GM21381 (cell line): ENCODE measurements around the gene ADAMTS12.
A peak's percentile ranks its signal among the peaks of the same experiment; 100 is the strongest.

ENCODE experiments used
- ATAC-seq: cut with Tn5 transposase; IDR thresholded peaks from one replicate; pipeline ENCODE4 v1.9.1; 2021; ENCODE audit warnings: mild to moderate bottlenecking, moderate library complexity; ENCODE audit not compliant: unreplicated experiment

ADAMTS12 gene

DNA sequence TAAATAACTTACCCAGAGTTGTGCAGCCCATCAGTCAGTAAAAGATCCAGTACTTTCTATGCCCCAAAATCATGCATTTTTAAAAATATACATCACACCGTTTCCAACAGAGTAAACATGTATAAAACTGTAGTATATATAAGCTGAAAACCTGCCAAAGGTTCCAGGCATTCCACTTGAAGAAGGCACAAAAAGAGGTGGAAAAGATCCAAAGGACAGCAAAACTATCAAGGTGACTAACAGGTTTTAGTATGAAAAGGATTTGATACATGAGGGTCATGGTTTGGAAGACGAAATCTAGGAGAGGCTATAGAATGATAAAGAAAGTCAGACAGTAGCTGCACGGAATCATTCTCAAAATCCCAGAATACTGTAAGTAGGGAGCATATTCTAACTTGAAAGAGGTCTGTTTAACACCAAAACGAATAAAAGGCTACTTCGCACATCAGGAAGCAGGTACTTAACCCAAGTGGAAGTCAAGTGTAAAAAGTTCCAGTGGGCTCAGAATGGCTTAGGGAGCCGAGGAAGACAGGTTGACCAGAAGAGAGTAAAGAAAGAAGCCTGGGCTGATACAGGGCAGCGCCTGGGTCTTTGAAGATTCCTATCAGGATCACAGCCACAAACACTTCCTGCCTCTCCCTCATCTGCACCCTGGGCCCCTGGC is 207.2 kb downstream of the ADAMTS12 start:
- no peak for ATAC-seq

DNA sequence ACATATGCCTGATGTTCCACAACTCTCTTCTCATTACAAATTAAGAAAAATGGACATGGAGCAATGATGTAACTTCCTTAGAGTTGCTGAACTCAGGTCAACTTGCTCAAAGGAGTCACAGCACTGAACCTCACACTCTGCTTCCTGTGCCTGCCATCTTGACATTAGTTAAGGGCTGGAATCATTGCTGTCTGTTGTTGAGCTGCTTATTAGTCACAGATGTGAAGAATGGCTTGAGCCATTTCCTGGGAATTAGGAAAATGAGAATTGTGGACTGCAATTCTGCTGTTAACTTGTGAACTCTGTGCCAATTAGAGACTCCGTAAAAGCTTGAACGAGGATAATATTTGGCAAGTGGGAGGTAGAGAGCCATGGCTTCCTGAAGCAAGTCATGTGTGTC is 212.0 kb downstream of the ADAMTS12 start:
- ATAC-seq = no peak

DNA sequence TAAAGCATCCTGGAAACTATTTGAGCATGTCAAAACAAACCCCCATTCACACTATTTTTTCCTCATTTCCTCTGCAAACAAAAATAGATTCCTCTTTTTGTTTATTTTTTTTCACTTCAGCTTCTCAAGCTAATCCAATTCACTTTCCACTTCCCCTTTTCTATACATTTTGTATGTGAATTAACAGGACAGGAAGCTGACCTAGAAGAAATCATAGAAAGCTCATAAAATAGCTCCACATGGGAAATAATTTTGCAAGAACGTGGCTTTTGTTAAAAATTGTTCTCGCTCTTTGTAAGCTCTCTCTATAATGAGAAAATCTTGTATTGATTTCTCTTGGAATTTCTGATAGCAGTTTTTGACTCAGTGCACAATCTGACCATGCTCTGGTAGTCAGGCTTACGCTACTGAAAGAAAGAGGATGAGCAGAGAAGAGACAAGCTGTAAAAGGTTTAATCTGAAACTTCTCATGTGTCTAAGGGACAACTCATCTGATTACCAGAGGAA is 215.8 kb downstream of the ADAMTS12 start:
- peak; percentile 64 for ATAC-seq

DNA sequence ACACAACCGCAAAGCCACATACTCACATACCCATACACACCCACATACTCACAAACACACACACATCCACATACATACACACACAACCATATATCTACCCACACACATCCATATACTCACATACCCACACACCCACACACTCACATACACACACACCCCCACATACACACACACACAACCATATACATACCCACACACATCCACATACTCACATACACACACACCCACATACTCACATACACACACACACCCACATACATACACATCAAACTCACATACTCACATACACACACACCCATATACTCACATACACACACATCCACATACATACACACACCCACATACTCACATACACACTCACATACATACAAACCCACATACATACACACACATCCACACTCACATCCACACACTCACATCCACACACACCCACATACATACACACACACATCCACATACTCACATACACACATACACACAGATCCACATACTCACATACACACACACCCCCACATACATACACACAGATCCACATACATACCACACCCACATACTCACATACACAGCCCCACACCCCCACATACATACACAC is 220.0 kb downstream of the ADAMTS12 start:
- no peak for ATAC-seq

DNA sequence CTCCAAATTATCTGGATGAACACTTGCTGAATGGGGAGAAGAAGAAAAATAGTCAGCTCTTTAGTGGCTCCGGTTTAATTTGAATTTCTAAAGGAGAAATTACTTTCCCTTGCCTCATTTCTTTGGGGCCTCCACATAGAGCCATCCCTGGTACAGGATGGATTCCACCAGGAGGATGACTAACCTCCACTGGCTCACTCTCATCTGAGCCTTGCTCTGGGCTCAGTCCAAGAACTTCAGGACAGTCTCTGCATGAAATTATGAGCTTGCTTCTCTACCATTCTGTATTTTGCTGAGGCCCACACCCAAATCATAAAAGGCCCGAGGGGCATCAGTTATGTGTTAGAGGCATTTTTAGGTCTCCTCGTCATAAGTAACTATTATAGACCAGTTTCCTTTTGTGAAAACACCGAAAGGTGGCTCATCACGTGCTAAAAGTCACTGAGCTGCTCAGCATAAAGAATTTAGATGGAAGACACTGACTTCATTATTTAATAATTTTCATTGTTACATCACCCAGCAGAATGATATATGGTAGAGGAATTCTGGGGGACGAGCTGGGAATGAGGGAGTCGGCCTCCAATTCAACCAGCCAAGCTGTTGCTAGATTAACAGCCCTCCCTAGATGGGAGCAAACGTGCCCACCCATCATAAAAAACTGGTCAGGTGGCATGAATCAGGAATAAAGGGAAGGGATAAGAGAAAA is 228.9 kb downstream of the ADAMTS12 start:
- ATAC-seq = no peak

DNA sequence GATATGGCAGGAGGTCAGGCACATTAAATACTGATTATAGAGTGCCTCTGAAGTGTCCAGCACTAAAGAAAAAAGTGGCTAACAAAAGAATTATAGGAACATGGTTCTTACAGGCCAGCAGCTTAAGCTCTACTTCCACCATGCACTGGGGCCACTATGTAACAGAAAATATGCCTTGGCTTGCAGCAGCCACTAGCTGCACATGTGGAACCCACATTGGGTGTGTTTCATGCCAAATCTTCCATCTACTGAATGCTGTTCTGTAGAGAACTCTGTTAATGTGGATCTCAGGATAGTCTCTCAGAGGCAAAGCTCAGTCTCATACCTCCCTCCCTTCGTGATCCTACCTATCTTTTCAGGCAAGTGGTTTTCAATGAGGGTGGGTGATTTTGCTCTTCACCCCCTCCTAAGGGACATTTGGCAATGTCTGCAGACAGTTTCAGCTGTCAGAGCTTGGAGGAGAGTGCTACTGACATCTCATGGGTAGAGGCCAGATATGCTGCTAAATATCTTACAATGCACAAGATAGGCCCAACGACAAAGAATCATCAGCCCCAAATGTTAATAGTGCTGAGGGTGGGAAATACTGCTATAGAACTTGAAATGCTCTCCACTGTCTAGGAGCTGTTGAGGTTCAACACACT is 232.1 kb downstream of the ADAMTS12 start:
- no peak for ATAC-seq

DNA sequence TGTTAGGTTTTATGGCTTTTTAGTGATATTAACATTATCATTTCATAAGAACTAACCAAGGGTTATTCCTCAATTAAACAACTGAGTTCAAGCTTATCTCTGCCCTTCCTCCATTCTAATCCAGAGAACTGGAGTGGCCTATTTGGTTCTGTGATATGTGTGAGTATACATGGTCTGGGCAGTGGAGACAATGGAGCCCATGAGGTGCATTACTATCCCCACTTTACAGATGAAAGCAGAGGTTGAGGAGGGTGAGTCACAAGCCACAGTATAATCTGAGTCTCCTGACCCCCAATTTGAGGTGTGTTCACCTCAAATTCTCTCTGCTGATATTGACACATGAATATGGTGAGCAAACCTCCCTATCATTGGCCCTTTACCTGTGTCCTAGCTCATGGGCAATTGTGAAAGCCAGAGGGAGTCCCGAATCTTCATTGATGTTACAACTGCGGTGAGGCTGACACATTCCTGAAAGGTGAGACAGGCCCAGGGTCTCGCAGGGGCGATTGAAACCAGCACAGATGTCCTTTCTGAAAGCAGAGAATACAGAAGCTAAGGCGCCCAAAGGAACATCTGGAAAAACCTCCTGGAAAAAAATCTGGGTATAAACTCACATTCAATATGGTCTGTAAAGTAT is 233.9 kb downstream of the ADAMTS12 start:
- no peak for ATAC-seq

DNA sequence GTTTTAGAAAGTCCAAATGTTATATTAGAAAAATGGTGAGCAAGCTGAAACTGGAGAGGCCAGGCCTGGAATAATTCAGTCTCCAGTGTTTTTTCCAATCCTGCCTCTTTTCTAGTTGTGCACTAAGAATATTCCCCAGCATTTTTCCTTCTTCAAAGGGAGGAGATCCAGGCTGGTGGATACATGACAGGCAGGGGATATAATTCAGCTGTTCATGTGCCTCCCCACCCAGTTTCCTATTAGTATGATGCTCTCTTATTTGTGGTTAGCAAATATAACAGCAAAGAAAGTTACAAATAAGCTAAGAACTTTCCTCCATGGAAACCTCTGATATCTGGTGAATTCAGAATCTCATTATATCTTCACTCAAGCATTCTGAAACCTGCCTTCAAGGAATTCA is 234.6 kb downstream of the ADAMTS12 start:
- ATAC-seq = no peak

DNA sequence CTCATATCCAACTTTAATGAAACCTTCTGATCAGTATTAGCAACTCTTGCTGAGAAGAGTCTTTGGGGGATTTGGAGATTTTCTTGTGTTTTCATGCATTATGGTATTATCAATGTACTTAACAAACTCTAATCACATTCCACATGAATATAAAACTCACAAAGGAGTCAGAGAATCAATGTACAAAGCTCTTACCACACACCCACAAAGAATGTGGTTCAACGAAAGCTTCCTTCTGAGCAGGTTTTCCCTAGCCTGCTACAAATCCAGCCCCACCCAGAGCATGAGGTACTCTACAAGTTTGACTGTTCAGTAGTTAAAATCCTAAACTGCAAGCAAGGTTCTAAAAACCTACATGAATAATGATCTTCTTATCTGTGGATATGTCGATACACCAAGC is 240.9 kb downstream of the ADAMTS12 start:
- no peak for ATAC-seq

DNA sequence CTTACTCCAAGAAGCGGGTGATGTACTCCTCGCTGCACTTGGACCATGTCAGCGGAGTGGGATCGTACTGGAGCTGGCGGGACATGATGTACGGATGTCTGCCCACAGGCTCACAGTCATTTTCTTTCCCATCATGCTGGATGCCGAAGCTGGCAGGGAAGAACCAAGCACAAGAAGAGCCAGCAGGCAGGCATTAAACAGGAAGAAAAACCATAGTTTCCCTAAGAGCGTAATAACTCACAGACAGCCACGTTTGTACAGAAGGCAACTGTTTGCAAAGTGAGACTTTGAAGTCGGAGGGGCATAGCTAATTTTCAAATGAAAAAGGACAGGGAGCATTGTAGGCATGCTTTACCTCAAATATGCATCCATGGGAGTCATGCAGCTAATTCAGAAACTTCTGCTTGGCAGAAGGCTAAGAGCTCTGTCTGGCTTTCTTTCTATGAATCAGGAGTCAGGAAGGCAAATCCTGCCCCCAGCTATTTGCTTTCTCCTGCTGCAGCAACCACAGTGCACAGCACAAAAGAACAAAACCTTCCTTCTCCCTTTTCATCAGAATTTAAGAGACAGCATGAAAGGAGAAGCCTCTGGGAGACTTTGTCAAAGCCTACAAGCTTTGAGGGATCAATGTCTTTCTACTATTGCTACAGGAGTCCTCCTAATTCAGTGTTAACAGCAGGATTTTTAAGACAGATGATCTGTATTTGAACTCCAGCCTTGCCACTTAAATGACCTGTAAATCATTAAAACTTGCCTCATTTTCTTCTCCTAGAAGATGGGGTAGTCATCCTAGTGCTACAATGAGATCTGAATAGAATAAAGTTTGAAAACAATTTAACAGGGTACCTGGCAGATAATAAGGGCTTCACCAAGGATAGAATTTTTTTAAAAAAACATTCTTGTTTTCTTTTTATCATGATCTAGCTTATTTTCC is 242.0 kb downstream of the ADAMTS12 start:
- ATAC-seq = no peak

DNA sequence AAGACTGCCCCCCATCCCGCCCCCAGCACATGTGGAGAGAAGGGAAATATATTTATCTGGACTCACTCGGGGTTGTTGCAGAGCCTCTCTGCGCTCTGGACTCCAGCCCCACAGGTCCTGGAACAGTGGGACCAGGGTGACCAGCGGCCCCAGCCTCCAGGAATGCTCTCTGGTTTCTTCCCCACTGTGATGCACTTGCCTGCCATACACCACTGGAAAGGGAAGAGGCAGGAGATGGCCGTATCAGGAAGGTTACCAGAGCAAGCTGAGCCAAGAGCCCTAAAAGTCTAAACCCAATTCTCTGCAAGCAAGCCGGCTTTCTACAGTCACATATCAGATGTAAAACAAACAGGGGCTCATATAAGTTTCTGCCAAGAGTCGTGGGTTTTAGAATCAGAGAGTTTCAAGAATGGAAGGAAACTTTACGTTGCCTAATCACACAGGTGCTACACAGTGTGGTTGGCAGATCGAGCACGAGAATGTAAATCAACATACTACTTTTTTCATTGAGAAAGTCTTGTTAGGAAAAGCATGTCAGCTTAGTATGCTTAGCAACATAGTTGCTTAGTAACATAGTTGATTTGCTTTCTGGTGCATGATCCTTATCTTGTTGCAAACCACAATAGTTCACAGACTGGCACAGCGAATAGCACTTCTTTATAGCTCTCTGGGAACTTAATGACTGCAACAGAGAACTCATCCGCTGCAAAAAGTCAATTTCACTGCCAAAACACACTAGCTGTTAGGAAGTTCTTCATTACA is 249.9 kb downstream of the ADAMTS12 start:
- ATAC-seq = no peak

DNA sequence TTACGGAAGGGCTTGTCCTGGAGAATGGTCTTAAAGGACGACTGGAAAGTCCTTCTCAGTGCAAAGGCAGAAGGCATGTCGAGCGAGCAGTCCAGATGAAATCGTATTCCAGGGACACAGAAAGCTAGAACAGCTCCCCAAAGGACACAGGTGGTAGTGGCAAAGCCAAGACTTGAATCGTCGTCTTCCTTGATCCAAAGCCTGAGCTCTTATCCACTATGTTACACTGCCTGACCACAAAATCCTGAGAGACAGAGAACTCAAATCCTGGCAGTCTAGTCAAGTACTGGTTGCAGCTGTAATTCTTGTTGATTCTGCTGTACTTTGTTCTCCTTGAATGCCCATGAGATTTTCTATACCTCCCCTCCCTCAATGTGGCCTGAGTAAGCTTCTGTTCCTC is 252.3 kb downstream of the ADAMTS12 start:
- ATAC-seq = no peak

DNA sequence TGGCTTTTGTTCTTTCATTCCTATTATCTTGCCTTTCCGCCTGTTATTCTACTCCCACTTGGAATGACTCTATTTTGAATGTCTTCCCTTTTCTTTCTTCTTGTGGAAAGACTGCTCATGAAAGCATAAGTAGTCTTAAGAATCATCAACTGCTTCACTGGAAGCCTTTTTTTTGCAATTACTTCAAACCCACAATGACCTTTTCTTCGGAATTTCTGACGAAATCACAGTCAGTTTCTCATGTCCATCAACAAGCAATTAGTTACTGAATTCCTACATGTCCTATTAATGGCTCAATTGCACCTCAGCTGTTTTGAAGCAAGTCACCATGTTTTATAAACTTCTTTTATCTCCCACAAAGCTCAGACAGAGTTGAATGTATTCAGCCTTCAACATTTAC is 254.8 kb downstream of the ADAMTS12 start:
- ATAC-seq = no peak

DNA sequence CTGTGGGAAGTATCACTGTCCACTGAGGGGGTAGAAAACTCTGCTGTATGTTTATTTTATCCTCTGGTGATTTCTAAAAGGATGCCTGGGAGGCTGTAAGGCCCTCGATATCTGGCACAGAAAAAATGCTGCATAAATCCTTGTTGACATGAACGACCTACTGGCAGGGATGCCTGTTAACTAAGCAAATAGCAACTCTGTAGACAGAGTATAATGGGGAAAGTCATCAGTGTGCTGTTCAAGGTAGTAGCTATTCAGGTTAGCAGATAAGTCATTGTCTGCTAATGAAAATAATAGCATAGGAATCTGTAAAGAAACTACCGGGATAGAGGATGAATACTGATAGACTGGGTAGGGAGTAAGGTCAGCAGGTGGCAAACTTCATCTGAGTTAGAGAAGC is 256.2 kb downstream of the ADAMTS12 start:
- no peak for ATAC-seq

DNA sequence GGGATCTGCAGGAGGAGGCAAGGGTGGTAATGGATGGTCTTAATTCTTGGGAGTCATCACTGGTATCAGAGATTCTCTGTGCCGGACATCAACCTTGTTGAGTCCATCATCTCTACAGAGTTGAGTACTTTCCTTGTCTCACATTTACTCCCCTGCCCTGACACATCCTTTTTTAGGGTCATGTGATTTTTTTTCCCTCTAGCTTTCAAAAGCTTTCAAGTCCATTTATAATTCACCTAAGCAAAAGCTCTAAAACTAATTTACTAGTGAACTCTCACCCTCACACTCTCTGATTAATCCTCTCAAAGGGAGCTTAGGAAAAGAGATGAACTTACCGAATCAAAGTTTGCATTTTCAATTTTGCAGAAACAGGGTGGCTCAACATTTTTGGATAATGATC is 258.1 kb downstream of the ADAMTS12 start:
- ATAC-seq = no peak

DNA sequence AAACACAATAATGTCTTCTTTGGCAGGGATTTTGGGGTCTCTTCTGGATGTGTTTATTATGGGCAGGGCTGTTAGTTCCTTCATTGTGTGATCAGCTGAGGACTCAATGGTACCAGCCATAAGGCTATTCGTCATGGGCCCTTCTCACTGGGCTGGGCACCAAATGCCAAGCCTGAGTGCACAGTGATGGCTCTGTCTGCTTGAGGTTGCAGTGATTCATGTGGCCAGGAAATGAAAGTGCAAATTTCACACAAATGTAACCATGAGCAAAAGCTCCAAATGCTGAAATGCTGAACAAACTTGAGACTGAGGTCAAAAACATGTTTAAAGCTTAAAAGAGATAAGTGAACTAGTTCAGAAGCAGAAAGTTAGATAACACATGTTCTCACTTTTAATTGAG is 260.0 kb downstream of the ADAMTS12 start:
- ATAC-seq = peak; percentile 86

DNA sequence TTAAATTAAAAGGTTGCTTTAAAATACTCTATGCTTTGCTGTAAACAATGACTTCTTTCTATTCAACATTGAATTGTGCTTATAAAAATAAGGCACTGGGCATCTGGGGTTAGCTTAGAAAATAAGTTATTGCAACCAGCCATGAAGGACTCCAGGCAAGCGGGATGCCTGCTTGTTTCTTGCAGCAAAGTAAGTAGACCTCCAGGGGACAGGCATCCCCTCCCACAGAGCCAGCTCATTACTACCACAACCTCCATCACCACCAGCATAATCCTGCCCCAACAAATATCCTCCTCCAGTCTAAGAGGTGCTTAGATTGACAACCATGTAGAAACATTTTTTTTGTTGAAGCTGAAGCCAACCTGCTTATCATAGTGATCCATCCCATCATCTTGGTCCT is 260.7 kb downstream of the ADAMTS12 start:
- no peak for ATAC-seq

DNA sequence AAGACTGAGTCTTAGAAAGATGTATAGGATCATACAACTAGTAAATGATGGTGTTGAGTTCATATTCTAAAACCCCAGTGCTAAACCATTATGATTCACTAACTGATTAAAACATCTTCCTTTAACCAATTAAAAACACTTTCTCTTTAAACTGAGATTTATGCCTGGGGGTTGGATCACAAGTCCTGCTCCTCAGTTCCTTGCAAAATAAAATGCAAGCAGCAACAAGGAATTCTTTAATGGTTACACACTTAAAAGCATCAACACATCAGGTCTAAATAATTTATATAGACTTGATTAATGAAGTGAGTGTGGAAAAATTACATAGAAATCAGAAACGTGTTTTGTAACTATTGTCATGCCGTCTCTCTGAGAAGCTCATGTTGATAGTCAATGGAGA is 261.8 kb downstream of the ADAMTS12 start:
- ATAC-seq = no peak

DNA sequence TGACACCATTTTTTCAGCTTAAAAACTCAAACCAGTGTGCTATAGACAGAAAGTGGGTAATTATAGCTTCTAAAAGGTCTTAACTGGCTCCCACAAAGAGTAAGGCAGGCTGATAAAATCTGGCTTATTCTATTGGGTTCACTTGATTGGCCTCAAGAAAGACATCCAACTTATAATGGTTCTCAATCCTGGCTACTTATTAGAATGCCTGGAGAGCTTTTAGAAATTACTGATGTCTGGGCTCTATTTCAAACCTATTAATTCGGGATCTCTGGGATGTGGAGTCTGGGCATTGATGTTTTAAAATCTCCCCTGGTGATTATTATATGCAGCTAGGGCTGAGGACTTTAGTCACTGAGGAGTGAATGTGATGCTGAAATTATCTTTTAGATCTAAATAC is 263.0 kb downstream of the ADAMTS12 start:
- no peak for ATAC-seq
